T-cell (primary cell): ENCODE measurements around the gene ARSB. TPM values are rescaled to one million over a fixed set of nuclear protein-coding genes. Genes with fewer than 3 reads are reported as not detected.

Experiments used
- ATAC-seq, 4 experiments: fragments of 200-7000 bp in 3 of 4; fragments of 150-1000 bp in 1 of 4; cut with Tn5 transposase; replicated peaks in 1 of 4; 1 replicate in 3 of 4; 2 replicates in 1 of 4; pipeline ENCODE4 v1.10.0; 2021; ENCODE audit warnings: moderate library complexity in 3 of 4, mild to moderate bottlenecking in 2 of 4, moderate number of reproducible peaks in 1 of 4
- CTCF ChIA-PET, 2 donors: fragments of 300-600 bp; sonication (Branson Sonifier 250); formaldehyde crosslinking; loops; one replicate each; lab custom pipeline; 2022; ENCODE audit warnings: antibody characterized with exemption in 2 of 2; lab: Charles Lee
- POLR2A ChIA-PET, 2 donors: fragments of 300-600 bp; sonication (Branson Sonifier 250); formaldehyde crosslinking; loops; one replicate each; lab custom pipeline; 2022; ENCODE audit warnings: antibody characterized with exemption in 2 of 2; lab: Charles Lee
- DNase-seq, 35 experiments: peaks; one replicate each; pipeline versions ENCODE4 v3.0.0 to v3.0.0-alpha.2; 2013 to 2023
- H3K27ac ChIP-seq: one replicate; pipeline ENCODE4 v1.5.1; 2013; ENCODE audit warnings: low read length
- H3K27me3 ChIP-seq, 2 experiments: replicated peaks in 1 of 2; 1 replicate in 1 of 2; 2 replicates in 1 of 2; pipeline versions ENCODE4 v1.6.1 to v1.7.0; 2013; ENCODE audit warnings: low read length in 1 of 2, mixed read lengths in 1 of 2; ENCODE audit not compliant: control insufficient read depth in 2 of 2, insufficient read depth in 2 of 2; ENCODE audit errors: extremely low read depth in 1 of 2
- H3K36me3 ChIP-seq, 2 donors: 1 replicate in 1 of 2; 2 replicates in 1 of 2; pipeline versions ENCODE4 v1.6.1 to v1.7.0; 2013; ENCODE audit warnings: low read length in 1 of 2; ENCODE audit not compliant: control insufficient read depth in 2 of 2, insufficient read depth in 1 of 2; ENCODE audit errors: extremely low read depth in 1 of 2
- H3K4me1 ChIP-seq, 2 experiments: 1 replicate in 1 of 2; 2 replicates in 1 of 2; pipeline versions ENCODE4 v1.6.1 to v1.7.0; 2013; ENCODE audit warnings: low read length in 2 of 2, mixed read lengths in 1 of 2; ENCODE audit not compliant: insufficient read depth in 2 of 2, control insufficient read depth in 1 of 2; ENCODE audit errors: extremely low read depth in 1 of 2
- H3K4me3 ChIP-seq, 2 donors: 1 replicate in 1 of 2; 2 replicates in 1 of 2; pipeline versions ENCODE4 v1.5.1 to v1.7.0; 2013; ENCODE audit warnings: mild to moderate bottlenecking in 2 of 2, low read length in 1 of 2, moderate library complexity in 1 of 2; ENCODE audit not compliant: control insufficient read depth in 1 of 2; ENCODE audit errors: extremely low read depth in 1 of 2
- H3K9me3 ChIP-seq: 2 replicates; pipeline ENCODE4 v1.7.0; 2013
- H3K27ac Mint-ChIP-seq, 2 donors: one replicate each; pipeline ENCODE4 v1.8.0; 2020 to 2021; ENCODE audit warnings: mild to moderate bottlenecking in 2 of 2, mixed read lengths in 2 of 2
- H3K27me3 Mint-ChIP-seq, 2 donors: one replicate each; pipeline ENCODE4 v1.8.0; 2021 to 2022; ENCODE audit warnings: mixed read lengths in 2 of 2
- H3K36me3 Mint-ChIP-seq: one replicate; pipeline ENCODE4 v1.8.0; 2021; ENCODE audit warnings: mixed read lengths
- H3K4me1 Mint-ChIP-seq, 3 donors: one replicate each; pipeline ENCODE4 v1.8.0; 2020 to 2022; ENCODE audit warnings: mixed read lengths in 3 of 3, mild to moderate bottlenecking in 1 of 3
- H3K4me3 Mint-ChIP-seq, 3 donors: one replicate each; pipeline ENCODE4 v1.8.0; 2020 to 2022; ENCODE audit warnings: mild to moderate bottlenecking in 3 of 3, mixed read lengths in 3 of 3, moderate library complexity in 3 of 3
- H3K9me3 Mint-ChIP-seq, 3 donors: one replicate each; pipeline ENCODE4 v1.8.0; 2020 to 2022; ENCODE audit warnings: mixed read lengths in 3 of 3
- WGBS: methylation state at CpG from one replicate; pipeline ENCODE4 v1.1.5; 2013; ENCODE audit warnings: missing lambda C conversion rate; ENCODE audit not compliant: insufficient coverage; 5-methylcytosine and 5-hydroxymethylcytosine counted together
- total RNA-seq, 35 experiments: library from RNA in 6 of 35; stranded (reverse) in 6 of 35; fragments of 120-200 nt in 1 of 35; gene quantifications; one replicate each; pipeline versions ENCODE4 v1.2.1 to v1.2.4 and lab custom pipeline; 2013 to 2026

ARSB gene
- total RNA-seq, 5 donors from 2014 or later (not counting 1 experiment from before 2014, with no cell fraction given) = 5.6 to 7.1 (median 6.9) TPM

- Mint-ChIP-seq H3K4me1 (peaks cover 9 to 21% (median 12%) of the 10 kb centered on the region in 3 donors), H3K9me3 (peaks cover 3 to 6% (median 5%) of the 10 kb centered on the region in 3 donors), H3K4me3 (no peak overlapping the region), H3K27ac (no peak overlapping the region), H3K27me3 (peaks cover 3 to 4% of the 10 kb centered on the region in 2 donors), H3K36me3 (no peaks in the 10 kb centered on the region)
- WGBS = no CpG with 5 or more reads among the region's 2 CpGs
- Histone ChIP-seq H3K36me3 (no peaks in the 10 kb centered on the region), H3K4me3 (no peak overlapping the region), H3K27ac (no peak overlapping the region), H3K4me1 (peaks cover 0 to 6% of the 10 kb centered on the region in 2 experiments), H3K27me3 (no peaks in the 10 kb centered on the region), H3K9me3 (no peaks in the 10 kb centered on the region)
- CTCF ChIA-PET = interaction anchor here in 1 of 2 donors (1.0 kb wide), 1 partner anchor 31 kb away, joined by 3 read pairs; no protein-coding TSS in a partner anchor
- no peak for ATAC-seq
- DNase-seq = no peak
- POLR2A ChIA-PET = no interaction called here
Observed at GRCh38 chr5:78992146-78992545, 7.0 kb upstream of the ARSB start.

GRCh38 chr5:78989080-78989479 lies 4.0 kb upstream of the ARSB start:
- H3K36me3 Mint-ChIP-seq = no peaks in the 10 kb centered on the region
- ATAC-seq (no peak), DNase-seq (no peak)
- 100% methylated on average over 8 of the region's 12 CpGs for WGBS
- peaks cover 8 to 11% of the 10 kb centered on the region in 2 experiments for H3K4me1 ChIP-seq
- peaks cover 22 to 30% (median 24%) of the 10 kb centered on the region in 3 donors for H3K4me1 Mint-ChIP-seq
- H3K27ac ChIP-seq = no peak overlapping the region
- H3K4me3 ChIP-seq = no peak overlapping the region
- no peak overlapping the region for H3K27ac Mint-ChIP-seq
- no peak overlapping the region for H3K4me3 Mint-ChIP-seq
- no peaks in the 10 kb centered on the region for H3K9me3 ChIP-seq
- no peaks in the 10 kb centered on the region for H3K27me3 ChIP-seq
- no peaks in the 10 kb centered on the region for H3K27me3 Mint-ChIP-seq
- ChIA-PET POLR2A (no interaction called here), CTCF (no interaction called here)
- no peaks in the 10 kb centered on the region for H3K36me3 ChIP-seq
- no peaks in the 10 kb centered on the region for H3K9me3 Mint-ChIP-seq

DNA sequence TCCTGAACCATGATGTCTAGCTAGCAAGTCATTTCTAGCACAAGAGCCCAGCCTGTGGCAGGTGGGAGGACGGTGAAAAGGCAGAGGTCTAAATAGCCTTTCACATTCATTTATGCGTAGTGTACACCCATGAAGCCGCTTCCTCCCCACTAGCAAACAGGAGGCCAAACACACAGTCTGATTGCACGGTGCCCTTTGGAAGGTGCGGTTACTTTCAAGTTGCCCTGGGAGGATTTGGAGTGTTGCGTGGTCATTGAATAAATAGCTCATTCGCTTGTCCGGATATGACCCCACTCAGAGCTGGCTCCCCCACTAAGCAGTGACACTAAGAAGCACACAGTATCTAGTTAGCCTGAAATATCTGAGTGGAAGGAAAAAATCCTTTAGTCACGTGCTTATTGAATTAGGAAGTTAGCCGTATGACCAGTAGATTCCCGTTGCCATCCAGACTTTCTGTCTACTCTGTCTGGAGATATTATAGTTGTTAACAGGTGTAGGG lies 664 bp upstream of the ARSB start:
- Histone ChIP-seq H3K4me3 (peak overlapping the region; percentile 65), H3K4me1 (peaks cover 10 to 14% of the 10 kb centered on the region in 2 experiments), H3K27ac (peak overlapping the region; percentile 78), H3K9me3 (no peaks in the 10 kb centered on the region), H3K27me3 (no peaks in the 10 kb centered on the region), H3K36me3 (no peaks in the 10 kb centered on the region)
- Mint-ChIP-seq H3K36me3 (no peaks in the 10 kb centered on the region), H3K27ac (peak overlapping the region; percentile 92 to 98), H3K27me3 (no peaks in the 10 kb centered on the region), H3K9me3 (no peaks in the 10 kb centered on the region), H3K4me1 (peaks cover 25 to 33% (median 33%) of the 10 kb centered on the region in 3 donors), H3K4me3 (peak overlapping the region; percentile 81 to 92 (median 92))
- 20% methylated on average over 2 of the region's 11 CpGs for WGBS
- ChIA-PET POLR2A (interaction anchor here (0.7 to 1.1 kb wide), 2 partner anchors 250 to 252 kb away, joined by 4 read pairs; partner anchors contain the start of gene JMY (in 1 of the 2)), CTCF (interaction anchor here in 1 of 2 donors (0.6 to 1.6 kb wide), 4 partner anchors 39 to 625 kb away, joined by 3 to 7 read pairs (median 4); partner anchors contain the start of gene SCAMP1)
- ATAC-seq (peak; percentile 7 to 20 (median 12)), DNase-seq (peak in 25 of 35 experiments; percentile 0 to 51 (median 10))

DNA sequence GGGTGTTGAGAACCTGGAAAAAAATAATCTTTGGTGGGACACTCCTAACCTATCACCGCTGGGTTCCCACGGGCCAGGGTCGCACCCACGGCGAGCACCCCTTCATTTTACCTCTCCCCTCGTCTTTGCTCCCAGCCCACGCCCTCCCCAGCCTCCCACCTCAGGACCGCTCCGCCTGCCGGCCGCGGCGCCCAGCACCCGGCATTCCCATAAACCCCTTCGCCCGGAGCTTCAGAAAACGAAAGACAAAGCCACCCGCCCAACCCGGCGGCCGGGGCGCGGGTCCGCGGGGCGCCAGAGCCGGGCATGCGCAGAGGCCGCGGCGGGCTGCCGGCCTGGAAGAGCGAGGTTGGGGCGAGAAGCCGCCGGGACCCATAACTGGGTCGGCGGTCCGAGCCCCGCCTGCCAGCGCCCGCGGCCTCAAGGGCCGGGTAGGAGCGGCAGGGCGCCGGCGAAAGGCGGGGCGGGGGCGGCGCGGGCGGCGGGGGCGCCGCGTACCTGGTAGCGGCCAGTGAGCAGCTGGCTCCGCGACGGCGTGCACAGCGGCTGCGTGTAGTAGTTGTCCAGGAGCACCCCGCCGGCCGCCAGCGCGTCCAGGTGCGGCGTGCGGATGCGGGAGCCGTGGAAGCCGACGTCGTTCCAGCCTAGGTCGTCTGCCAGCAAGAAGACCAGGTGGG lies 533 bp downstream of the ARSB start:
- no peaks in the 10 kb centered on the region for H3K9me3 Mint-ChIP-seq
- H3K9me3 ChIP-seq = no peaks in the 10 kb centered on the region
- ATAC-seq = peak; percentile 75 to 86 (median 80)
- no peaks in the 10 kb centered on the region for H3K36me3 Mint-ChIP-seq
- no peaks in the 10 kb centered on the region for H3K27me3 Mint-ChIP-seq
- peaks cover 10 to 14% of the 10 kb centered on the region in 2 experiments for H3K4me1 ChIP-seq
- H3K27ac Mint-ChIP-seq = peak overlapping the region; percentile 91 to 96
- peak overlapping the region; percentile 65 to 69 for H3K4me3 ChIP-seq
- no peaks in the 10 kb centered on the region for H3K27me3 ChIP-seq
- under 1% methylated on average over 67 of the region's 79 CpGs for whole genome bisulfite sequencing
- peak overlapping the region; percentile 87 to 92 (median 88) for H3K4me3 Mint-ChIP-seq
- H3K27ac ChIP-seq = peak overlapping the region; percentile 48
- DNase-seq = peak; percentile 28 to 87 (median 63)
- ChIA-PET CTCF (interaction anchor here in 1 of 2 donors (1.2 kb wide), 1 partner anchor 148 kb away, joined by 5 read pairs; no protein-coding TSS in a partner anchor), POLR2A (interaction anchor here in 1 of 2 donors (1.1 kb wide), 1 partner anchor 253 kb away, joined by 4 read pairs; no protein-coding TSS in a partner anchor)
- H3K4me1 Mint-ChIP-seq = peaks cover 25 to 35% (median 33%) of the 10 kb centered on the region in 3 donors
- no peaks in the 10 kb centered on the region for H3K36me3 ChIP-seq

GRCh38 chr5:78983601-78984438 lies 1.3 kb downstream of the ARSB start:
- H3K27ac Mint-ChIP-seq = peak overlapping the region; percentile 90 to 96
- 10% methylated on average over 9 of the region's 17 CpGs for WGBS
- H3K4me1 ChIP-seq = peaks cover 10 to 14% of the 10 kb centered on the region in 2 experiments
- H3K4me3 ChIP-seq = peak overlapping the region; percentile 65 to 69
- H3K36me3 ChIP-seq = no peaks in the 10 kb centered on the region
- no peaks in the 10 kb centered on the region for H3K27me3 ChIP-seq
- peak in 1 of 35 experiments; percentile 13 for DNase-seq
- H3K9me3 ChIP-seq = no peaks in the 10 kb centered on the region
- no peaks in the 10 kb centered on the region for H3K9me3 Mint-ChIP-seq
- peak overlapping the region; percentile 48 for H3K27ac ChIP-seq
- ChIA-PET CTCF (interaction anchor here (0.6 to 1.2 kb wide), 3 partner anchors 20 to 1818 kb away, joined by 3 to 5 read pairs (median 3); no protein-coding TSS in a partner anchor), POLR2A (interaction anchor here in 1 of 2 donors (0.5 kb wide), 1 partner anchor 149 kb away, joined by 3 read pairs; no protein-coding TSS in a partner anchor)
- H3K27me3 Mint-ChIP-seq = no peaks in the 10 kb centered on the region
- peak overlapping the region; percentile 87 to 92 (median 88) for H3K4me3 Mint-ChIP-seq
- no peaks in the 10 kb centered on the region for H3K36me3 Mint-ChIP-seq
- peak in 3 of 4 experiments; percentile 3 to 4 (median 3) for ATAC-seq
- H3K4me1 Mint-ChIP-seq = peaks cover 25 to 39% (median 34%) of the 10 kb centered on the region in 3 donors
